OCI-LY7 (cell line): ENCODE data around the gene LPIN1. TPM values are rescaled to one million over a fixed set of nuclear protein-coding genes. Genes with fewer than 3 reads are reported as not detected.

ENCODE experiments used
- BruUV-seq: library from RNA; stranded (reverse); fragments of 400-500 nt; replicated peaks from 2 replicates; lab custom pipeline; 2021; lab: Mats Ljungman, UMichigan
- CTCF ChIA-PET: fragments of 300-600 bp; sonication (Branson Sonifier 250); formaldehyde crosslinking; loops from one replicate; lab custom pipeline; 2022; ENCODE audit warnings: antibody characterized with exemption; ENCODE audit not compliant: unreplicated experiment; lab: Charles Lee
- POLR2A ChIA-PET: fragments of 300-600 bp; sonication (Branson Sonifier 250); formaldehyde crosslinking; loops from one replicate; lab custom pipeline; 2022; ENCODE audit warnings: antibody characterized with exemption; lab: Charles Lee
- DNase-seq: peaks from one replicate; pipeline ENCODE4 v3.0.0-alpha.2; 2015; ENCODE audit warnings: low spot score
- H2AFZ ChIP-seq: fragments of 200-600 bp; sonication (generic), shearing (Covaris generic); 2 replicates; pipeline ENCODE4 v1.6.1; 2014; ENCODE audit warnings: mild to moderate bottlenecking, antibody characterized with exemption, low read length, moderate library complexity
- H3K27ac ChIP-seq: fragments of 200-600 bp; sonication (generic); 2 replicates; pipeline ENCODE4 v1.5.1; 2014; ENCODE audit warnings: mixed run types, low read depth, mild to moderate bottlenecking, moderate library complexity, low read length, inconsistent platforms; ENCODE audit not compliant: poor library complexity, severe bottlenecking
- H3K36me3 ChIP-seq: fragments of 200-600 bp; sonication (generic); 2 replicates; pipeline ENCODE4 v1.6.1; 2014; ENCODE audit warnings: mild to moderate bottlenecking, antibody characterized with exemption, low read length, moderate library complexity, mixed read lengths; ENCODE audit not compliant: insufficient read depth
- H3K4me1 ChIP-seq: fragments of 200-600 bp; sonication (generic); 2 replicates; pipeline ENCODE4 v1.5.1; 2014; ENCODE audit warnings: mild to moderate bottlenecking, low read length; ENCODE audit not compliant: insufficient read depth, poor library complexity, severe bottlenecking
- H3K4me2 ChIP-seq: fragments of 200-600 bp; sonication (generic); 2 replicates; pipeline ENCODE4 v1.6.1; 2014; ENCODE audit warnings: mild to moderate bottlenecking, low read length
- H3K4me3 ChIP-seq: fragments of 200-600 bp; sonication (generic); 2 replicates; pipeline ENCODE4 v1.5.1; 2014; ENCODE audit warnings: mild to moderate bottlenecking, low read depth, low read length; ENCODE audit not compliant: poor library complexity, severe bottlenecking
- H3K79me2 ChIP-seq: fragments of 200-600 bp; sonication (generic); 2 replicates; pipeline ENCODE4 v1.6.1; 2016; ENCODE audit warnings: low read depth, mild to moderate bottlenecking, low read length, moderate library complexity, mixed read lengths; ENCODE audit not compliant: insufficient read depth
- H3K9me2 ChIP-seq: fragments of 200-600 bp; sonication (generic); 2 replicates; pipeline ENCODE4 v1.6.1; 2016; ENCODE audit warnings: mild to moderate bottlenecking, low read length, mixed read lengths; ENCODE audit not compliant: insufficient read depth
- H3K9me3 ChIP-seq: fragments of 200-600 bp; sonication (generic); 2 replicates; pipeline ENCODE4 v1.6.1; 2014; ENCODE audit warnings: mild to moderate bottlenecking, mixed run types, low read length, mixed read lengths
- H4K20me1 ChIP-seq: fragments of 200-600 bp; sonication (generic); 2 replicates; pipeline ENCODE4 v1.6.1; 2014; ENCODE audit warnings: mild to moderate bottlenecking, antibody characterized with exemption, low read length, moderate library complexity, mixed read lengths; ENCODE audit not compliant: insufficient read depth
- EZH2phosphoT487 ChIP-seq: fragments of 200-600 bp; sonication (generic); IDR thresholded peaks from 2 replicates; pipeline ENCODE4 v1.6.1; 2018; ENCODE audit warnings: low read depth, borderline replicate concordance, mild to moderate bottlenecking, mixed run types, antibody characterized with exemption, low read length, moderate library complexity, mixed read lengths
- intact Hi-C: fragments of 100-400 bp; cut with micrococcal nuclease; formaldehyde crosslinking; loops from one replicate; pipeline ENCODE4 v1.10.0; 2022; ENCODE audit not compliant: unreplicated experiment
- total RNA-seq, 2 experiments: library from RNA; depleted of rRNA in 1 of 2; stranded (reverse); fragments of >200 nt in 1 of 2; shearing (Covaris generic) in 1 of 2; gene quantifications; 2 replicates each; pipeline ENCODE4 v1.2.3, GENCODE V29; 2014 to 2022
- TF ChIP-seq, protein P1 (sequence below): fragments of 200-600 bp; sonication (generic); conservative IDR thresholded peaks from 2 replicates; pipeline ENCODE4 v1.5.1; 2014; ENCODE audit warnings: mild to moderate bottlenecking, antibody characterized with exemption, low read length, moderate library complexity, mixed read lengths

The LPIN1 gene
- total RNA-seq, 2 experiments from 2014 or later = 56.9 to 70.2 TPM

DNA sequence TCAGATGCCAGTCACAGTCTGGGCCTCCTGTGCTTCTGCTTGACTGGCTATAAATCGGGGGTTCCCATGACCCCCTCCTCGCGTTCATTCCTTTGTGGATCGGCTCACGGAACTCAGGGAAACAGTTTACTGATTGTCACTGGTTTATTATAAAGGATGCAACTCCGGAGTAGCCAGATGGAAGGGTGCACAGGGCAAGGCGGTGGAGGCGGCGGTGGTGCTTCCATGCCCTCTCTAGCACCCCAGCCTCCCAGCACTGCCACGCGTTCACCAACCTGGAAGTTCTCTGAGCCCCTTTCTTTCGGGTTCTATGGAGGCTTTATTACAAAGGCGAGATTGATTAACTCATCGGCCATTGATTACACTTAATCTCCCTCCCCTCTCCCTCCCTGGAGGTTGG, 15.6 kb downstream of the LPIN1 start:
- TF ChIP-seq, protein P1, sequence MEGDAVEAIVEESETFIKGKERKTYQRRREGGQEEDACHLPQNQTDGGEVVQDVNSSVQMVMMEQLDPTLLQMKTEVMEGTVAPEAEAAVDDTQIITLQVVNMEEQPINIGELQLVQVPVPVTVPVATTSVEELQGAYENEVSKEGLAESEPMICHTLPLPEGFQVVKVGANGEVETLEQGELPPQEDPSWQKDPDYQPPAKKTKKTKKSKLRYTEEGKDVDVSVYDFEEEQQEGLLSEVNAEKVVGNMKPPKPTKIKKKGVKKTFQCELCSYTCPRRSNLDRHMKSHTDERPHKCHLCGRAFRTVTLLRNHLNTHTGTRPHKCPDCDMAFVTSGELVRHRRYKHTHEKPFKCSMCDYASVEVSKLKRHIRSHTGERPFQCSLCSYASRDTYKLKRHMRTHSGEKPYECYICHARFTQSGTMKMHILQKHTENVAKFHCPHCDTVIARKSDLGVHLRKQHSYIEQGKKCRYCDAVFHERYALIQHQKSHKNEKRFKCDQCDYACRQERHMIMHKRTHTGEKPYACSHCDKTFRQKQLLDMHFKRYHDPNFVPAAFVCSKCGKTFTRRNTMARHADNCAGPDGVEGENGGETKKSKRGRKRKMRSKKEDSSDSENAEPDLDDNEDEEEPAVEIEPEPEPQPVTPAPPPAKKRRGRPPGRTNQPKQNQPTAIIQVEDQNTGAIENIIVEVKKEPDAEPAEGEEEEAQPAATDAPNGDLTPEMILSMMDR = no peak
- no peak for TF ChIP-seq EZH2phosphoT487
- no peaks in the 10 kb centered on the region for H3K9me2 ChIP-seq
- peaks cover 25% of the 10 kb centered on the region; the same call in 1 of the 2 replicates for H3K79me2 ChIP-seq
- H4K20me1 ChIP-seq = 0 out of 2 replicates have a peak, but pooled peaks cover under 1% of the 10 kb centered on the region
- H3K4me2 ChIP-seq = no peak overlapping the region
- DNase-seq = no peak
- no peak overlapping the region for H2AFZ ChIP-seq
- H3K4me3 ChIP-seq = no peak overlapping the region
- peaks cover 12% of the 10 kb centered on the region; the same call in 1 of the 2 replicates for H3K9me3 ChIP-seq
- intact Hi-C loops = no loop called here
- POLR2A ChIA-PET = interaction anchor here (0.7 to 1.2 kb wide), 3 partner anchors 15 to 271 kb away, joined by 3 to 4 read pairs (median 4); no protein-coding TSS in a partner anchor
- peaks cover 10% of the 10 kb centered on the region for H3K4me1 ChIP-seq
- CTCF ChIA-PET = no interaction called here
- no TSS peak for BruUV-seq
- peaks cover 50% of the 10 kb centered on the region for H3K36me3 ChIP-seq
- no peak overlapping the region for H3K27ac ChIP-seq

DNA sequence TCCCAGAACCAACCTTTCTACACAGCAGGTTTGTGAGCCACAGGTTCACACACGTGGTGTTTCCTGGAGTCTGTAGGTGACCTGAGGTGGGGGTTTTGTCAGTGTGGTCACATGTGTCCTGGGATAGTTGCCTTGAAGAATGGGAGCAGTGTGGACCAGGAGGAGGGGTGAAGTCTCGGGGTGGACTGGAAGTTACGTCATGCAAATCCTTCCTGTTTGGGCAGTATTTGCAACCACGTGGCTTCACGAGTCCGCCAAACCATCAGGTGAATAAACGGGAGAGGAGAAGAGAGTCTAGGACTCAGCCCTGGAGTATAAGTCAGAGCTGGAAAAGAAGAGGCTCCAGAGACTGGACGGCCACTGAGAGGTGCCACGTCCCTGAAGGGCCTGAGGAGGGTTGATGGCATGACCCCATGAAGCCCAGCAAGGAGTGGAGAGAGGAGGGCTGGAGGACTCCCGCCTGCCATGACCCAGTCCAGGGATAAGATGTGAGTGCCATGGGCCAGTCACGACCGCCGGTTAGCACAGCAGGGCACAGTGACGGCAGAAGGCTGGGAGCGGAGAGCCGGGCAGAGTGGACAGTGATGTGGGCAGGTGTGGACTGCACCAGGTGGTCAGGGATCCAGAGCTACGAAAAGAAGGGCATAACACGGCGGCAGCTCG, 16.5 kb downstream of the LPIN1 start:
- TF ChIP-seq EZH2phosphoT487 = no peak
- TF ChIP-seq, protein P1 = no peak
- Histone ChIP-seq H3K4me1 (peaks cover under 1% of the 10 kb centered on the region), H4K20me1 (no peaks in the 10 kb centered on the region), H3K79me2 (peaks cover 16% of the 10 kb centered on the region; the same call in 1 of the 2 replicates), H3K9me2 (no peaks in the 10 kb centered on the region), H3K4me2 (no peak overlapping the region), H2AFZ (no peak overlapping the region), H3K9me3 (peaks cover 8% of the 10 kb centered on the region; the same call in 1 of the 2 replicates), H3K27ac (no peak overlapping the region), H3K36me3 (peaks cover 52% of the 10 kb centered on the region), H3K4me3 (no peak overlapping the region)
- DNase-seq = no peak
- CTCF ChIA-PET = no interaction called here
- intact Hi-C loops = no loop called here
- POLR2A ChIA-PET = interaction anchor here (0.6 to 2.2 kb wide), 2 partner anchors 9 to 784 kb away, joined by 3 to 7 read pairs; no protein-coding TSS in a partner anchor
- BruUV-seq = no TSS peak

DNA sequence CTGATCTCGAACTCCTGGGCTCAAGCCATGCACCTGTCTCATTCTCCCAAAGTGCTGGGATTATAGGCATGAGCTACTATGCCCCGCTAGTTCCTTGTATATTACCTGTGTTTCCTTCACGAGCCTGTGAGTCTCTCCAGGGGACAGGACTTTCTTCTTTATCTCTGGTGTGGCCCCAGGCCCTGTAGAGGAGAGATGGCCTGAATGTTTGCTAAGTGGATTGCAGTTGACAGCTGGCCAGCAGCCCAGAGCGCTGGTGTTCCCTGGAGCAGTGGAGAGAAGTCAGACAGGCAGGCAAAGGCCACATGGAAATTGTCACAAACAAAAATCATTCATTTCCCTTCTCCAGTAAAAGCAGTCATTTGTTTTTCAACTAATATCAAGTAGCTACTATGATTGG, 17.9 kb downstream of the LPIN1 start:
- CTCF ChIA-PET = no interaction called here
- no peak overlapping the region for H3K4me2 ChIP-seq
- intact Hi-C loops = no loop called here
- H3K9me2 ChIP-seq = no peaks in the 10 kb centered on the region
- no peak for DNase-seq
- TF ChIP-seq, protein P1 = no peak
- TF ChIP-seq EZH2phosphoT487 = no peak
- no TSS peak for BruUV-seq
- H3K36me3 ChIP-seq = peaks cover 55% of the 10 kb centered on the region
- no peaks in the 10 kb centered on the region for H4K20me1 ChIP-seq
- no peaks in the 10 kb centered on the region for H3K4me1 ChIP-seq
- H3K27ac ChIP-seq = no peak overlapping the region
- no peaks in the 10 kb centered on the region for H3K9me3 ChIP-seq
- H3K79me2 ChIP-seq = peaks cover 6% of the 10 kb centered on the region; the same call in 1 of the 2 replicates
- POLR2A ChIA-PET = interaction anchor here (0.7 to 2.7 kb wide), 4 partner anchors 8 to 18 kb away, joined by 3 to 11 read pairs (median 7); partner anchors contain the start of gene LPIN1
- no peak overlapping the region for H3K4me3 ChIP-seq
- H2AFZ ChIP-seq = no peak overlapping the region
